ENCODE results near the gene SEMA5B. TPM values are rescaled to one million over a fixed set of nuclear protein-coding genes. Genes with fewer than 3 reads are reported as not detected.

The SEMA5B gene
- total RNA-seq, 1 experiment from 2014 or later: 9.4 TPM

GRCh38 chr3:122937745-122938144 is 89.8 kb downstream of the SEMA5B start:
- Histone ChIP-seq H3K79me2 (ENCODE audit: insufficient read depth, low read length) (no peaks in the 10 kb centered on the region), H4K5ac (ENCODE audit: insufficient read length, low read depth, low read length) (no peak overlapping the region), H3K23ac (ENCODE audit: insufficient read length, low read depth, low read length) (no peak overlapping the region), H3K18ac (ENCODE audit: insufficient read length, low read depth, low read length) (no peak overlapping the region), H4K8ac (replicated peaks; ENCODE audit: insufficient read length, low read depth, low read length) (no peak overlapping the region), H3K23me2 (ENCODE audit: insufficient read length, low read depth, low read length, poor library complexity, severe bottlenecking) (no peaks in the 10 kb centered on the region), H3K4me2 (ENCODE audit: insufficient read depth, insufficient read length, low read length) (no peak overlapping the region), H2BK120ac (ENCODE audit: low read depth, low read length, poor library complexity, severe bottlenecking) (no peak overlapping the region), H2AK5ac (ENCODE audit: insufficient read length, low read length) (no peak overlapping the region), H3K9ac (ENCODE audit: extremely low read depth, insufficient read length, low read length) (no peak overlapping the region), H2BK5ac (ENCODE audit: insufficient read length, low read length) (no peak overlapping the region), H3K4ac (ENCODE audit: low read depth, low read length) (no peak overlapping the region), H3K27me3 (ENCODE audit: insufficient read depth, low read length) (no peaks in the 10 kb centered on the region), H3K4me1 (ENCODE audit: insufficient read depth, low read length) (no peaks in the 10 kb centered on the region), H4K20me1 (ENCODE audit: control insufficient read depth, insufficient read depth, insufficient read length) (no peaks in the 10 kb centered on the region), H2BK20ac (ENCODE audit: low read depth, low read length, poor library complexity, severe bottlenecking) (no peak overlapping the region), H2BK12ac (ENCODE audit: insufficient read length, low read depth, low read length) (no peak overlapping the region), H2BK15ac (ENCODE audit: low read depth, low read length) (no peak overlapping the region), H3K56ac (ENCODE audit: insufficient read length, low read depth, low read length) (no peak overlapping the region), H3K27ac (ENCODE audit: insufficient read length, low read depth, low read length) (no peak overlapping the region), H4K91ac (ENCODE audit: insufficient read length, low read depth, low read length) (no peak overlapping the region), H3T11ph (ENCODE audit: low read length) (no peak overlapping the region), H3K14ac (ENCODE audit: insufficient read depth, low read length) (no peak overlapping the region), H2AFZ (ENCODE audit: low read length) (no peak overlapping the region), H3K79me1 (ENCODE audit: insufficient read depth, low read depth, low read length, poor library complexity, severe bottlenecking) (no peaks in the 10 kb centered on the region), H3K9me3 (ENCODE audit: control insufficient read depth, low read depth, low read length) (no peaks in the 10 kb centered on the region)
- H3K4me3 Mint-ChIP-seq: no peak overlapping the region
- H3K27me3 Mint-ChIP-seq (ENCODE audit: low read depth): no peaks in the 10 kb centered on the region
- H3K9me3 Mint-ChIP-seq: no peaks in the 10 kb centered on the region
- no peak for TF ChIP-seq CTCF (conservative IDR thresholded peaks at IDR 0.05)
- no peak for DNase-seq
- H3K4me1 Mint-ChIP-seq: no peaks in the 10 kb centered on the region
- H3K27ac Mint-ChIP-seq: peak overlapping the region in 2 of 3 experiments; percentile 53 to 86; a peak in 2 of 7 replicates
- WGBS (ENCODE audit: extremely low coverage, insufficient read length, low lambda C conversion rate): no CpG with 5 or more reads among the region's 4 CpGs
- no peaks in the 10 kb centered on the region for H3K36me3 Mint-ChIP-seq (ENCODE audit: insufficient read depth in 1 of 3, low read depth in 3 of 3)

All from H9 (cell line).